Stomach (tissue), 4 donors: ENCODE data around the gene C17orf113.

Experiments
- POLR2A ChIP-seq, 4 donors: fragments of 450-650 bp; IDR thresholded peaks; one replicate each; pipeline ENCODE4 v1.6.1; 2016; ENCODE audit warnings: antibody characterized with exemption in 4 of 4, control low read depth in 2 of 4, mild to moderate bottlenecking in 1 of 4, moderate library complexity in 1 of 4
- TF ChIP-seq, protein P1 (sequence below), 7 experiments: fragments of 450-650 bp in 4 of 7; fragments of 200-600 bp in 3 of 7; sonication (generic) in 3 of 7; IDR thresholded peaks; one replicate each; pipeline ENCODE4 v1.5.1; 2016 to 2019; ENCODE audit warnings: antibody characterized with exemption in 7 of 7, control low read depth in 2 of 7, mild to moderate bottlenecking in 1 of 7

DNA sequence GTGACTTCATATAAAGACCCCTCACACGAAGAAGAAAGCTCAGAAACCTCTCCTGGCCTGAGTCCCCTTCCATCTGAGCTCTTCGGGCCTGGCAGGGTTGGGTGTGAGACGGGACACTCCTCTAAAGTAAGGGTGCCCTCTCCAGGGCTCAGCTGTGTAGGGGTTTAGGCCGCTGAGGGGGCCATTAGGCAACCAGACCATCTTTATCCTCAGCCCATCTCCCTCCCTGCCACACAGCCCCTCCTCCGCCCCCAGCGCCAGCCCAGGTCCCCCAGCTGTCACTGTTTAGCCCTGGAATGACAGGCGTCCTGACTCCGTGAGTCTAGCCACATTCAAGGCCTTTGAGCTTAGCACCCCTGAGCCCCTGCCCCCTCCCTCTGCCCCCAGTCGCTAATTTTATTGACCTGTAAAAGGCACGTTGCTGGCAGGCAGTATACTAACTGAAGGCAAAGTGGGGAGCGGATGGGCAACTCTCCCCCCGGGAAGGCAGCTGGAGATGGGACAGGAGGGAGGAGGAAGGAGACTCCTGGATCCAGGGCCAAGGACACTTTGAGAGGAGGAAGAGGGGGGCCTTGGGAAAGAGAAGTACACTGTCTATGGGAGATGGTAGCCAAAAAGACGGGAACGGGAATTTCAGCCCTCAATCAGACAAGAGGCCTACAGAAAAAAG, 48.5 kb upstream of the C17orf113 start:
- TF ChIP-seq, protein P1, sequence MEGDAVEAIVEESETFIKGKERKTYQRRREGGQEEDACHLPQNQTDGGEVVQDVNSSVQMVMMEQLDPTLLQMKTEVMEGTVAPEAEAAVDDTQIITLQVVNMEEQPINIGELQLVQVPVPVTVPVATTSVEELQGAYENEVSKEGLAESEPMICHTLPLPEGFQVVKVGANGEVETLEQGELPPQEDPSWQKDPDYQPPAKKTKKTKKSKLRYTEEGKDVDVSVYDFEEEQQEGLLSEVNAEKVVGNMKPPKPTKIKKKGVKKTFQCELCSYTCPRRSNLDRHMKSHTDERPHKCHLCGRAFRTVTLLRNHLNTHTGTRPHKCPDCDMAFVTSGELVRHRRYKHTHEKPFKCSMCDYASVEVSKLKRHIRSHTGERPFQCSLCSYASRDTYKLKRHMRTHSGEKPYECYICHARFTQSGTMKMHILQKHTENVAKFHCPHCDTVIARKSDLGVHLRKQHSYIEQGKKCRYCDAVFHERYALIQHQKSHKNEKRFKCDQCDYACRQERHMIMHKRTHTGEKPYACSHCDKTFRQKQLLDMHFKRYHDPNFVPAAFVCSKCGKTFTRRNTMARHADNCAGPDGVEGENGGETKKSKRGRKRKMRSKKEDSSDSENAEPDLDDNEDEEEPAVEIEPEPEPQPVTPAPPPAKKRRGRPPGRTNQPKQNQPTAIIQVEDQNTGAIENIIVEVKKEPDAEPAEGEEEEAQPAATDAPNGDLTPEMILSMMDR (IDR thresholded peaks at IDR 0.05): no peak
- no peak for TF ChIP-seq POLR2A (IDR thresholded peaks at IDR 0.05)
